GM12878 (cell line): Measurements from ENCODE around the gene PPIE. TPM values are rescaled to one million over a fixed set of nuclear protein-coding genes. Genes with fewer than 3 reads are reported as not detected.

Experiments used
- BHLHE40 ChIP-seq, 2 experiments: fragments of 450-650 bp in 1 of 2; IDR thresholded peaks; 2 replicates each; pipeline ENCODE4 v1.6.1; 2011 to 2017; ENCODE audit warnings: low read depth in 2 of 2, borderline replicate concordance in 1 of 2, improper control_type of control experiment in 1 of 2, low read length in 1 of 2, mild to moderate bottlenecking in 1 of 2
- CREB1 ChIP-seq: IDR thresholded peaks from 2 replicates; pipeline ENCODE4 v1.6.1; 2012; ENCODE audit warnings: low read depth, mild to moderate bottlenecking, inconsistent platforms
- GATAD2B ChIP-seq: fragments of 450-650 bp; conservative IDR thresholded peaks from 2 replicates; pipeline ENCODE4 v1.6.1; 2017; ENCODE audit warnings: low read depth, mild to moderate bottlenecking, moderate library complexity
- IKZF1 ChIP-seq: fragments of 450-650 bp; conservative IDR thresholded peaks from 2 replicates; pipeline ENCODE4 v1.6.1; 2017; ENCODE audit warnings: antibody characterized with exemption, mild to moderate bottlenecking
- MYC ChIP-seq: IDR thresholded peaks from 2 replicates; pipeline ENCODE4 v1.6.1; 2011; ENCODE audit warnings: mild to moderate bottlenecking, low read length, moderate library complexity, inconsistent platforms; ENCODE audit not compliant: insufficient read depth, insufficient replicate concordance, insufficient read length, severe bottlenecking
- PAX8 ChIP-seq: fragments of 450-650 bp; IDR thresholded peaks from 2 replicates; pipeline ENCODE4 v1.6.1; 2017; ENCODE audit warnings: mild to moderate bottlenecking, moderate library complexity
- POLR2AphosphoS5 ChIP-seq: IDR thresholded peaks from 2 replicates; pipeline ENCODE4 v1.6.1; 2011; ENCODE audit warnings: mild to moderate bottlenecking, low read length, inconsistent platforms
- SMARCA5 ChIP-seq: fragments of 450-650 bp; IDR thresholded peaks from 2 replicates; pipeline ENCODE4 v1.6.1; 2017; ENCODE audit warnings: mild to moderate bottlenecking
- STAT1 ChIP-seq: fragments of 450-650 bp; conservative IDR thresholded peaks from 2 replicates; pipeline ENCODE4 v1.6.1; 2014; ENCODE audit warnings: antibody characterized with exemption, mild to moderate bottlenecking
- polyA plus RNA-seq, 11 experiments: library from polyadenylated mRNA; depleted of rRNA in 4 of 11; unstranded in 6 of 11; stranded (reverse) in 5 of 11; fragments of >200 nt; fragmentation: Nextera tagmentation in 4 of 11; fragmentation: Illumina TruSeq in 1 of 11; extraction: Ambion mirVana in 4 of 11; extraction: Trizol in 1 of 11; gene quantifications; 1 replicate in 1 of 11; 2 replicates in 10 of 11; pipeline versions ENCODE4 v1.2.1 to v1.2.3, GENCODE V29; 2011 to 2016; ENCODE audit warnings: inconsistent platforms in 2 of 11, missing spikeins in 2 of 11, low read depth in 1 of 11
- total RNA-seq, 4 experiments: library from RNA; depleted of rRNA in 3 of 4; stranded (reverse); fragments of >200 nt in 3 of 4; fragmentation: Illumina TruSeq in 1 of 4; extraction: Trizol in 1 of 4; gene quantifications; 2 replicates each; pipeline versions ENCODE4 v1.2.1 to v1.2.3, GENCODE V29; 2013 to 2021
- TF ChIP-seq, protein P1 (sequence below): fragments of 450-650 bp; IDR thresholded peaks from 2 replicates; pipeline ENCODE4 v1.6.1; 2017; ENCODE audit warnings: mild to moderate bottlenecking, moderate library complexity
- TF ChIP-seq, protein P2 (sequence below): fragments of 450-650 bp; conservative IDR thresholded peaks from 2 replicates; pipeline ENCODE4 v1.6.1; 2017; ENCODE audit warnings: mild to moderate bottlenecking, moderate library complexity
- TF ChIP-seq, protein P3 (sequence below): IDR thresholded peaks from 2 replicates; pipeline ENCODE4 v1.6.1; 2011; ENCODE audit warnings: mild to moderate bottlenecking, low read depth, low read length, moderate library complexity; ENCODE audit not compliant: insufficient replicate concordance
- TF ChIP-seq, protein P4 (sequence below): fragments of 450-650 bp; IDR thresholded peaks from 2 replicates; pipeline ENCODE4 v1.6.1; 2017; ENCODE audit warnings: antibody characterized with exemption, mild to moderate bottlenecking, moderate library complexity
- TF ChIP-seq, protein P5 (sequence below): fragments of 150-350 bp; IDR thresholded peaks from 2 replicates; pipeline ENCODE4 v1.6.1; 2016; ENCODE audit warnings: low read depth, low read length

PPIE gene
- total and polyA plus RNA-seq, 10 of the 15 experiments (the other 5 are each of a cell fraction or from before 2014, with no cell fraction given), result 36.6 to 163 (median 70.1) TPM

DNA sequence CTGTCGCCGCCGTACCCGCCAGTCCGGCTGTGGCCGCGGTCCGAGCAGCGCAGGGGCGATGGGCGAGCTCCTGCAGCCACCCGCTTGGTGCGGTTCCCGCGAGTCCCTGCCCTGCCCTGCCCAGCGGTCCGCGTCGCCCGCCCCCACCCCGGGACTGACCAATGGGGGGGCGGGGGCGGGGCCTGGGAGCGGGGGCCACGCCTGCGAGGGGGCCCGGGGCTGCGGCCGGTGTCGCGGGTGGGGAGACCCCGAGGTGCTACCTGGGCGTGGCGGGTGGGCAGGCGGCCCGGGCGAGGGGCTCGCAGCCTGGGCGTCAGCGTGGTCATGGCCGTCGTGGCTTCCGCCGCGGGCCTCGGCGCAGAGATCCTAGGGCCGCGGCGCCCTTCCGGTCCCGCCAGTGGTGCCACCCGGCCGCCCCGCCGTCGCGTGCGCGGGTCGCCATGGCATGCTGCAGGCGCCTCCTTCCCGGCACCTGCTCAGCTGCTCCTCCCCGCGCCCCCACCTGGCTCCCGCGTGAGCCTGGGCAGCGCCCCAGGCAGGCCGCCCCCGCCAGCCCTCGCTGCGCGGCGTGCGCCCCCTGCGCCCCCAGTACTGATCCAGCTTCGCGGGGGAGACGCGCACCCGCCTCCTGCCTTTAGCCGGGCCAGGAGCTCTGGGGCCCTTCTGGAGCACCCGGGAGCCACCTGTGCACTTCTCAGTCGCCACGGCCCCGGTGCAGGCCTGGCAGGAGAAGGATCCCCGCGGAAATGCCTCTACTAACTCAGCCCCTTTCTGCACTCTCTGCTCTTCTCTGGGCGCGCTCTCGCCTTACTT is 50.3 kb downstream of the PPIE start, which contains the start of gene BMP8B (continued):
- TF ChIP-seq PAX8 (no peak), POLR2AphosphoS5 (peak; percentile 33; the same call in 1 of the 2 replicates), STAT1 (0 out of 2 replicates have a peak, but pooled peaks have one; percentile 30), GATAD2B (peak; percentile 97), BHLHE40 (IDR thresholded peaks at IDR 0.05; ENCODE audit: borderline replicate concordance in 1 of 2, low read depth in 2 of 2, low read length in 1 of 2) (peak; percentile 82 to 98; a peak in 3 of 4 replicates), MYC (no peak), CREB1 (0 out of 2 replicates have a peak, but pooled peaks have one; percentile 12), IKZF1 (peak; percentile 83), SMARCA5 (no peak)
- TF ChIP-seq, protein P1, sequence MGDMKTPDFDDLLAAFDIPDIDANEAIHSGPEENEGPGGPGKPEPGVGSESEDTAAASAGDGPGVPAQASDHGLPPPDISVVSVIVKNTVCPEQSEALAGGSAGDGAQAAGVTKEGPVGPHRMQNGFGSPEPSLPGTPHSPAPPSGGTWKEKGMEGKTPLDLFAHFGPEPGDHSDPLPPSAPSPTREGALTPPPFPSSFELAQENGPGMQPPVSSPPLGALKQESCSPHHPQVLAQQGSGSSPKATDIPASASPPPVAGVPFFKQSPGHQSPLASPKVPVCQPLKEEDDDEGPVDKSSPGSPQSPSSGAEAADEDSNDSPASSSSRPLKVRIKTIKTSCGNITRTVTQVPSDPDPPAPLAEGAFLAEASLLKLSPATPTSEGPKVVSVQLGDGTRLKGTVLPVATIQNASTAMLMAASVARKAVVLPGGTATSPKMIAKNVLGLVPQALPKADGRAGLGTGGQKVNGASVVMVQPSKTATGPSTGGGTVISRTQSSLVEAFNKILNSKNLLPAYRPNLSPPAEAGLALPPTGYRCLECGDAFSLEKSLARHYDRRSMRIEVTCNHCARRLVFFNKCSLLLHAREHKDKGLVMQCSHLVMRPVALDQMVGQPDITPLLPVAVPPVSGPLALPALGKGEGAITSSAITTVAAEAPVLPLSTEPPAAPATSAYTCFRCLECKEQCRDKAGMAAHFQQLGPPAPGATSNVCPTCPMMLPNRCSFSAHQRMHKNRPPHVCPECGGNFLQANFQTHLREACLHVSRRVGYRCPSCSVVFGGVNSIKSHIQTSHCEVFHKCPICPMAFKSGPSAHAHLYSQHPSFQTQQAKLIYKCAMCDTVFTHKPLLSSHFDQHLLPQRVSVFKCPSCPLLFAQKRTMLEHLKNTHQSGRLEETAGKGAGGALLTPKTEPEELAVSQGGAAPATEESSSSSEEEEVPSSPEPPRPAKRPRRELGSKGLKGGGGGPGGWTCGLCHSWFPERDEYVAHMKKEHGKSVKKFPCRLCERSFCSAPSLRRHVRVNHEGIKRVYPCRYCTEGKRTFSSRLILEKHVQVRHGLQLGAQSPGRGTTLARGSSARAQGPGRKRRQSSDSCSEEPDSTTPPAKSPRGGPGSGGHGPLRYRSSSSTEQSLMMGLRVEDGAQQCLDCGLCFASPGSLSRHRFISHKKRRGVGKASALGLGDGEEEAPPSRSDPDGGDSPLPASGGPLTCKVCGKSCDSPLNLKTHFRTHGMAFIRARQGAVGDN, result peak; percentile 91
- TF ChIP-seq, protein P2, sequence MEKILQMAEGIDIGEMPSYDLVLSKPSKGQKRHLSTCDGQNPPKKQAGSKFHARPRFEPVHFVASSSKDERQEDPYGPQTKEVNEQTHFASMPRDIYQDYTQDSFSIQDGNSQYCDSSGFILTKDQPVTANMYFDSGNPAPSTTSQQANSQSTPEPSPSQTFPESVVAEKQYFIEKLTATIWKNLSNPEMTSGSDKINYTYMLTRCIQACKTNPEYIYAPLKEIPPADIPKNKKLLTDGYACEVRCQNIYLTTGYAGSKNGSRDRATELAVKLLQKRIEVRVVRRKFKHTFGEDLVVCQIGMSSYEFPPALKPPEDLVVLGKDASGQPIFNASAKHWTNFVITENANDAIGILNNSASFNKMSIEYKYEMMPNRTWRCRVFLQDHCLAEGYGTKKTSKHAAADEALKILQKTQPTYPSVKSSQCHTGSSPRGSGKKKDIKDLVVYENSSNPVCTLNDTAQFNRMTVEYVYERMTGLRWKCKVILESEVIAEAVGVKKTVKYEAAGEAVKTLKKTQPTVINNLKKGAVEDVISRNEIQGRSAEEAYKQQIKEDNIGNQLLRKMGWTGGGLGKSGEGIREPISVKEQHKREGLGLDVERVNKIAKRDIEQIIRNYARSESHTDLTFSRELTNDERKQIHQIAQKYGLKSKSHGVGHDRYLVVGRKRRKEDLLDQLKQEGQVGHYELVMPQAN, result peak; percentile 54
- TF ChIP-seq, protein P3, sequence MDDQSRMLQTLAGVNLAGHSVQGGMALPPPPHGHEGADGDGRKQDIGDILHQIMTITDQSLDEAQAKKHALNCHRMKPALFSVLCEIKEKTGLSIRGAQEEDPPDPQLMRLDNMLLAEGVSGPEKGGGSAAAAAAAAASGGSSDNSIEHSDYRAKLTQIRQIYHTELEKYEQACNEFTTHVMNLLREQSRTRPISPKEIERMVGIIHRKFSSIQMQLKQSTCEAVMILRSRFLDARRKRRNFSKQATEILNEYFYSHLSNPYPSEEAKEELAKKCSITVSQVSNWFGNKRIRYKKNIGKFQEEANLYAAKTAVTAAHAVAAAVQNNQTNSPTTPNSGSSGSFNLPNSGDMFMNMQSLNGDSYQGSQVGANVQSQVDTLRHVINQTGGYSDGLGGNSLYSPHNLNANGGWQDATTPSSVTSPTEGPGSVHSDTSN, result no peak
- TF ChIP-seq, protein P4, sequence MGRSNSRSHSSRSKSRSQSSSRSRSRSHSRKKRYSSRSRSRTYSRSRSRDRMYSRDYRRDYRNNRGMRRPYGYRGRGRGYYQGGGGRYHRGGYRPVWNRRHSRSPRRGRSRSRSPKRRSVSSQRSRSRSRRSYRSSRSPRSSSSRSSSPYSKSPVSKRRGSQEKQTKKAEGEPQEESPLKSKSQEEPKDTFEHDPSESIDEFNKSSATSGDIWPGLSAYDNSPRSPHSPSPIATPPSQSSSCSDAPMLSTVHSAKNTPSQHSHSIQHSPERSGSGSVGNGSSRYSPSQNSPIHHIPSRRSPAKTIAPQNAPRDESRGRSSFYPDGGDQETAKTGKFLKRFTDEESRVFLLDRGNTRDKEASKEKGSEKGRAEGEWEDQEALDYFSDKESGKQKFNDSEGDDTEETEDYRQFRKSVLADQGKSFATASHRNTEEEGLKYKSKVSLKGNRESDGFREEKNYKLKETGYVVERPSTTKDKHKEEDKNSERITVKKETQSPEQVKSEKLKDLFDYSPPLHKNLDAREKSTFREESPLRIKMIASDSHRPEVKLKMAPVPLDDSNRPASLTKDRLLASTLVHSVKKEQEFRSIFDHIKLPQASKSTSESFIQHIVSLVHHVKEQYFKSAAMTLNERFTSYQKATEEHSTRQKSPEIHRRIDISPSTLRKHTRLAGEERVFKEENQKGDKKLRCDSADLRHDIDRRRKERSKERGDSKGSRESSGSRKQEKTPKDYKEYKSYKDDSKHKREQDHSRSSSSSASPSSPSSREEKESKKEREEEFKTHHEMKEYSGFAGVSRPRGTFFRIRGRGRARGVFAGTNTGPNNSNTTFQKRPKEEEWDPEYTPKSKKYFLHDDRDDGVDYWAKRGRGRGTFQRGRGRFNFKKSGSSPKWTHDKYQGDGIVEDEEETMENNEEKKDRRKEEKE, result no peak
- TF ChIP-seq, protein P5, sequence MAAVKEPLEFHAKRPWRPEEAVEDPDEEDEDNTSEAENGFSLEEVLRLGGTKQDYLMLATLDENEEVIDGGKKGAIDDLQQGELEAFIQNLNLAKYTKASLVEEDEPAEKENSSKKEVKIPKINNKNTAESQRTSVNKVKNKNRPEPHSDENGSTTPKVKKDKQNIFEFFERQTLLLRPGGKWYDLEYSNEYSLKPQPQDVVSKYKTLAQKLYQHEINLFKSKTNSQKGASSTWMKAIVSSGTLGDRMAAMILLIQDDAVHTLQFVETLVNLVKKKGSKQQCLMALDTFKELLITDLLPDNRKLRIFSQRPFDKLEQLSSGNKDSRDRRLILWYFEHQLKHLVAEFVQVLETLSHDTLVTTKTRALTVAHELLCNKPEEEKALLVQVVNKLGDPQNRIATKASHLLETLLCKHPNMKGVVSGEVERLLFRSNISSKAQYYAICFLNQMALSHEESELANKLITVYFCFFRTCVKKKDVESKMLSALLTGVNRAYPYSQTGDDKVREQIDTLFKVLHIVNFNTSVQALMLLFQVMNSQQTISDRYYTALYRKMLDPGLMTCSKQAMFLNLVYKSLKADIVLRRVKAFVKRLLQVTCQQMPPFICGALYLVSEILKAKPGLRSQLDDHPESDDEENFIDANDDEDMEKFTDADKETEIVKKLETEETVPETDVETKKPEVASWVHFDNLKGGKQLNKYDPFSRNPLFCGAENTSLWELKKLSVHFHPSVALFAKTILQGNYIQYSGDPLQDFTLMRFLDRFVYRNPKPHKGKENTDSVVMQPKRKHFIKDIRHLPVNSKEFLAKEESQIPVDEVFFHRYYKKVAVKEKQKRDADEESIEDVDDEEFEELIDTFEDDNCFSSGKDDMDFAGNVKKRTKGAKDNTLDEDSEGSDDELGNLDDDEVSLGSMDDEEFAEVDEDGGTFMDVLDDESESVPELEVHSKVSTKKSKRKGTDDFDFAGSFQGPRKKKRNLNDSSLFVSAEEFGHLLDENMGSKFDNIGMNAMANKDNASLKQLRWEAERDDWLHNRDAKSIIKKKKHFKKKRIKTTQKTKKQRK, result no peak
